Activated naive CD8-positive, alpha-beta T cell treated with anti-CD3 and anti-CD28 coated beads for 36 hours (primary cell): Measurements from ENCODE around the gene CD28. TPM values are rescaled to one million over a fixed set of nuclear protein-coding genes. Genes with fewer than 3 reads are reported as not detected.

Experiments used
- DNase-seq: peaks from one replicate; pipeline ENCODE4 v3.0.0; 2021
- H3K27ac Mint-ChIP-seq: one replicate; pipeline ENCODE4 v1.8.0; 2022; ENCODE audit warnings: mild to moderate bottlenecking, moderate library complexity, mixed read lengths
- H3K27me3 Mint-ChIP-seq: one replicate; pipeline ENCODE4 v1.8.0; 2022; ENCODE audit warnings: mild to moderate bottlenecking, mixed read lengths
- H3K36me3 Mint-ChIP-seq: one replicate; pipeline ENCODE4 v1.8.0; 2021; ENCODE audit warnings: mild to moderate bottlenecking, mixed read lengths
- H3K4me1 Mint-ChIP-seq: one replicate; pipeline ENCODE4 v1.8.0; 2021; ENCODE audit warnings: mixed read lengths
- H3K4me3 Mint-ChIP-seq: one replicate; pipeline ENCODE4 v1.8.0; 2022; ENCODE audit warnings: mild to moderate bottlenecking, moderate library complexity, mixed read lengths
- H3K9me3 Mint-ChIP-seq: one replicate; pipeline ENCODE4 v1.8.0; 2022; ENCODE audit warnings: mixed read lengths
- total RNA-seq, 2 experiments: library from RNA; stranded (reverse); gene quantifications; one replicate each; pipeline ENCODE4 v1.2.3, GENCODE V29; 2021

Gene CD28
- total RNA-seq, 2 experiments from 2014 or later: 84.0 to 88.8 TPM

GRCh38 chr2:203737360-203737759, 30.9 kb downstream of the CD28 start:
- H3K9me3 Mint-ChIP-seq: peaks cover 13% of the 10 kb centered on the region

GRCh38 chr2:203739351-203739750, 32.9 kb downstream of the CD28 start:
- H3K27me3 Mint-ChIP-seq: peaks cover 4% of the 10 kb centered on the region
- peak overlapping the region; percentile 100 for H3K27ac Mint-ChIP-seq
- H3K4me1 Mint-ChIP-seq: peaks cover 96% of the 10 kb centered on the region
- peaks cover 72% of the 10 kb centered on the region for H3K36me3 Mint-ChIP-seq
- H3K4me3 Mint-ChIP-seq: peak overlapping the region; percentile 46
- DNase-seq: no peak
- peaks cover 19% of the 10 kb centered on the region for H3K9me3 Mint-ChIP-seq

More at GRCh38 chr2:203737360-203737759, 30.9 kb downstream of the CD28 start:
- Mint-ChIP-seq H3K4me1 (peaks cover 100% of the 10 kb centered on the region), H3K27ac (peak overlapping the region; percentile 100), H3K36me3 (peaks cover 74% of the 10 kb centered on the region), H3K27me3 (peaks cover 4% of the 10 kb centered on the region), H3K4me3 (peak overlapping the region; percentile 25)
- no peak for DNase-seq

GRCh38 chr2:203740871-203741281, 34.4 kb downstream of the CD28 start:
- no peak for DNase-seq
- peaks cover 88% of the 10 kb centered on the region for H3K4me1 Mint-ChIP-seq
- peaks cover 4% of the 10 kb centered on the region for H3K27me3 Mint-ChIP-seq
- H3K4me3 Mint-ChIP-seq: peak overlapping the region; percentile 76
- H3K9me3 Mint-ChIP-seq: peaks cover 18% of the 10 kb centered on the region
- H3K36me3 Mint-ChIP-seq: peaks cover 67% of the 10 kb centered on the region
- H3K27ac Mint-ChIP-seq: peak overlapping the region; percentile 100

- Mint-ChIP-seq H3K27ac (peak overlapping the region; percentile 100), H3K27me3 (peaks cover 4% of the 10 kb centered on the region), H3K36me3 (peaks cover 67% of the 10 kb centered on the region), H3K4me1 (peaks cover 88% of the 10 kb centered on the region), H3K9me3 (peaks cover 18% of the 10 kb centered on the region), H3K4me3 (peak overlapping the region; percentile 76)
- no peak for DNase-seq
These were observed 35.1 kb downstream of the CD28 start for GRCh38 chr2:203741566-203741965.

GRCh38 chr2:203743441-203743981, 37.1 kb downstream of the CD28 start:
- H3K9me3 Mint-ChIP-seq: peaks cover 18% of the 10 kb centered on the region

GRCh38 chr2:203744091-203744490, 37.7 kb downstream of the CD28 start:
- Mint-ChIP-seq H3K9me3 (peaks cover 18% of the 10 kb centered on the region), H3K27ac (peak overlapping the region; percentile 86), H3K36me3 (peaks cover 62% of the 10 kb centered on the region), H3K4me3 (no peak overlapping the region), H3K4me1 (peaks cover 84% of the 10 kb centered on the region), H3K27me3 (peaks cover 4% of the 10 kb centered on the region)
- no peak for DNase-seq

More at GRCh38 chr2:203743441-203743981, 37.1 kb downstream of the CD28 start:
- Mint-ChIP-seq H3K4me3 (no peak overlapping the region), H3K27me3 (peaks cover 4% of the 10 kb centered on the region), H3K36me3 (peaks cover 65% of the 10 kb centered on the region), H3K27ac (peak overlapping the region; percentile 86), H3K4me1 (peaks cover 85% of the 10 kb centered on the region)
- DNase-seq: no peak

GRCh38 chr2:203745267-203745666, 38.8 kb downstream of the CD28 start:
- H3K4me3 Mint-ChIP-seq: no peak overlapping the region
- peak overlapping the region; percentile 86 for H3K27ac Mint-ChIP-seq
- no peak for DNase-seq
- peaks cover 4% of the 10 kb centered on the region for H3K27me3 Mint-ChIP-seq
- H3K4me1 Mint-ChIP-seq: peaks cover 80% of the 10 kb centered on the region
- H3K9me3 Mint-ChIP-seq: peaks cover 22% of the 10 kb centered on the region
- peaks cover 59% of the 10 kb centered on the region for H3K36me3 Mint-ChIP-seq

- peaks cover 17% of the 10 kb centered on the region for H3K9me3 Mint-ChIP-seq
- no peak for DNase-seq
- H3K27me3 Mint-ChIP-seq: no peaks in the 10 kb centered on the region
- peaks cover 61% of the 10 kb centered on the region for H3K36me3 Mint-ChIP-seq
- H3K4me3 Mint-ChIP-seq: peak overlapping the region; percentile 11
- peaks cover 63% of the 10 kb centered on the region for H3K4me1 Mint-ChIP-seq
- H3K27ac Mint-ChIP-seq: peak overlapping the region; percentile 85
These were observed 42.1 kb downstream of the CD28 start for GRCh38 chr2:203748331-203749126.

- Mint-ChIP-seq H3K4me3 (no peak overlapping the region), H3K27me3 (no peaks in the 10 kb centered on the region), H3K9me3 (peaks cover 20% of the 10 kb centered on the region), H3K4me1 (peaks cover 49% of the 10 kb centered on the region), H3K36me3 (peaks cover 55% of the 10 kb centered on the region), H3K27ac (peak overlapping the region; percentile 61)
- DNase-seq: no peak
These were observed 44.1 kb downstream of the CD28 start for GRCh38 chr2:203750346-203751068.

GRCh38 chr2:203751685-203752271, 45.3 kb downstream of the CD28 start:
- Mint-ChIP-seq H3K27me3 (no peaks in the 10 kb centered on the region), H3K4me1 (peaks cover 40% of the 10 kb centered on the region), H3K36me3 (peaks cover 56% of the 10 kb centered on the region), H3K4me3 (no peak overlapping the region), H3K9me3 (peaks cover 29% of the 10 kb centered on the region), H3K27ac (peak overlapping the region; percentile 19)
- DNase-seq: no peak

GRCh38 chr2:203756161-203756560, 49.7 kb downstream of the CD28 start:
- Mint-ChIP-seq H3K27ac (no peak overlapping the region), H3K36me3 (peaks cover 61% of the 10 kb centered on the region), H3K27me3 (no peaks in the 10 kb centered on the region), H3K4me3 (no peak overlapping the region), H3K9me3 (peaks cover 32% of the 10 kb centered on the region), H3K4me1 (peaks cover 16% of the 10 kb centered on the region)
- no peak for DNase-seq

- Mint-ChIP-seq H3K4me1 (peaks cover 38% of the 10 kb centered on the region), H3K9me3 (peaks cover 36% of the 10 kb centered on the region), H3K27ac (no peak overlapping the region), H3K27me3 (no peaks in the 10 kb centered on the region), H3K4me3 (no peak overlapping the region), H3K36me3 (peaks cover 64% of the 10 kb centered on the region)
- DNase-seq: no peak
These were observed 52.6 kb downstream of the CD28 start for GRCh38 chr2:203758841-203759689.

- H3K36me3 Mint-ChIP-seq: peaks cover 66% of the 10 kb centered on the region
- no peak for DNase-seq
These were observed 53.4 kb downstream of the CD28 start for GRCh38 chr2:203759690-203760365.

GRCh38 chr2:203761121-203761520, 54.7 kb downstream of the CD28 start:
- no peak for DNase-seq
- H3K4me1 Mint-ChIP-seq: peaks cover 58% of the 10 kb centered on the region
- peak overlapping the region; percentile 30 for H3K27ac Mint-ChIP-seq
- H3K9me3 Mint-ChIP-seq: peaks cover 21% of the 10 kb centered on the region
- peaks cover 66% of the 10 kb centered on the region for H3K36me3 Mint-ChIP-seq
- H3K4me3 Mint-ChIP-seq: no peak overlapping the region
- no peaks in the 10 kb centered on the region for H3K27me3 Mint-ChIP-seq

More at GRCh38 chr2:203759690-203760365, 53.4 kb downstream of the CD28 start:
- Mint-ChIP-seq H3K27me3 (no peaks in the 10 kb centered on the region), H3K4me1 (peaks cover 45% of the 10 kb centered on the region), H3K9me3 (peaks cover 31% of the 10 kb centered on the region), H3K27ac (no peak overlapping the region), H3K4me3 (no peak overlapping the region)
